Left hindlimb (tissue), 1 donor: ENCODE results near the gene ZSWIM1.

Source experiments
- DNase-seq: peaks from one replicate; pipeline ENCODE4 v3.0.0-alpha.2; 2018

Gene ZSWIM1

GRCh38 chr20:45880988-45881788 is at the start of gene ZSWIM1:
ZSWIM1 (plus strand) TSS chr20:45881227; CDS start chr20:45882593, 1,366 bp downstream.
- DNase-seq = peak; percentile 99

DNA sequence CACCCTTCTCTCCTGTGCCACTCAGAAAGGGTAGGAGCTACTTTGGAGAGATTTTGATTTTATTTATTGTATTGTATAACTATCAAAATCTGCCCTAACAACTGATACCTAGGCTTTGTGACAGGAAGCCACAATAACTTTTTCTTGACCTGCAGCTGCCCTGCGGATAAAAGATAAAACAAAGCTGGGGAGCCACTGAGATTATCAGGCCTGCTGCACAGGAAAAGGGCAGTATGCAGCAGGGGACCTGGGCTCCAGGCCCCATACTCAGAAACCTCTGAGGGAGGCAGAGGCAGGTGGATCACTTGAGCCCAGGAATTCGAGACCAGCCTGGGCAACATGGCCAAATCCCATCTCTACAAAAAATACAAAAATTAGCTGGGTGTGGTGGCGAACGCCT is 48.4 kb upstream of the ZSWIM1 start:
- DNase-seq = no peak

- peak; percentile 91 for DNase-seq
These were observed 47.8 kb upstream of the ZSWIM1 start, which contains the start of gene SNX21 for GRCh38 chr20:45833030-45833882. SNX21 (plus strand) TSS chr20:45833799; CDS start chr20:45833920, 121 bp downstream.

DNA sequence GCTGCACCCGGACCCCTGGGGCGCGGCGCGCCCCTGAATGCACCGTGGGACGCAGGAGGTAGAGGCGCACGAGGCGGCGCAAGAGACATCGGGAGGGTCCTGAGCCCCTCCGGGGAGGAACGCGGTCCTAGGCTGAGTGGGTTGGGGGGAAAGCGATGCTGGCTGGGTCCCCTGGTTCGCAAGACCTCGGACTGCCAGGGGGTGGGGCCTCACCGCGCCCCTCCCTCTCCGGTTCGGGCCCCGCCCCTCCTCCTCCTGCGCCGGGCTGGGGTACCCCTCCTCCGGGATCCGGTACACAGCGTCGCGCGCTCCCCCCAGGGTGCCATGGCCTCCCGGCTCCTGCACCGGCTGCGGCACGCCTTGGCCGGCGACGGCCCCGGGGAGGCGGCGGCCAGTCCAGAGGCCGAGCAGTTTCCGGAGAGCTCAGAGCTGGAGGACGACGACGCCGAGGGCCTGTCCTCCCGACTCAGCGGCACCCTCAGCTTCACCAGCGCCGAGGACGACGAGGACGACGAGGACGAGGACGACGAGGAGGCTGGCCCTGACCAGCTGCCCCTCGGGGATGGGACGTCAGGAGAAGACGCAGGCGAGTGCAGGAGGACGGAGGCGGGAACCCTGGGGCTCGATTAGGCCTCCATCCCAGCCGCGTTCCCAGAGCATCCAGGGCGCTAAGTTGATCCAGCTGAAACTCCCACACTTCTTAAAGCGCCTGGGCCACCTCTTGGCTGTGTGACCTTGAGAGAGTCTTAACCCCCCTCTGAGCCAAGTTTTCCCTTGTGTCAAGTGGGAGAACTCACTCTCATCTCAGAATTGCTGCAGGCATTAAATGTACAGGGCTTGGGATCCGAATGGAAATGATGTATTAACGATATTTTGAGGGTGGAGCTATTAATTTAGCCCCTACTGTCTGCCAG is 46.9 kb upstream of the ZSWIM1 start:
- DNase-seq = peak; percentile 88

DNA sequence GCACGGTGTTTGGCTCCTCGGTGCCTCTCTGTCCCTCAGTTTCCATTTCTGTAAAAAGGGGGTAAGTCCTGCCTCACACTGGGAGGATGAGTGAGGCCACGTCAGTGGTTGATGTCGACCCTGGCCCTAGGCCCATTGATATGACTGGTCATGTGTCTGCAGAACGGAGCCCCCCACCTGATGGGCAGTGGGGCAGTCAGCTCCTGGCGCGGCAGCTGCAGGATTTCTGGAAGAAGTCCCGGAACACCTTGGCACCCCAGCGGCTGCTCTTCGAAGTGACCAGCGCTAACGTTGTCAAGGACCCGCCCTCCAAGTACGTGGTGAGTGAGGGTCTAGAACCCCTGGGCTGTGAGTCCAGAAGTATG is 46.2 kb upstream of the ZSWIM1 start:
- peak; percentile 25 for DNase-seq

- no peak for DNase-seq
These were observed 45.7 kb upstream of the ZSWIM1 start for GRCh38 chr20:45835329-45835765.

- no peak for DNase-seq
These were observed 45.2 kb upstream of the ZSWIM1 start for GRCh38 chr20:45835825-45836224.

DNA sequence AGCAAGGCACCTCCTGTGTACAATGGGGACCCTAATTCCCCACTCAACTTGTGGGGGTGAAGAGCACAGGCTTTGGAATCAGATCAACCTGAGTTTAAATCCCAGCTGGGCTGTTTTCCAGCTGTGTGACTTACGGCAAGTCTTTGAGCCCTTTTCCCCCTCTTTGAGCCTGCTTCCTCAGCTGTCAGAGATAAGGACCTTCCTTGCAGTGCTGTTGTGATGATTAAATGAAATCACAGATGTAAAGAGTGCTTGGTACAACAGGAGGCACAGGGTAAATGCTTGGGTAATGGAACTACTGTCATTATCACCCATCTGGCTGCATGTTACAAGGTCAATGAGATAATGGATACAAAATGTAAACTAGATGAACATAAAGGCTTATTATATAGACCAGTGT is 44.2 kb upstream of the ZSWIM1 start:
- no peak for DNase-seq

DNA sequence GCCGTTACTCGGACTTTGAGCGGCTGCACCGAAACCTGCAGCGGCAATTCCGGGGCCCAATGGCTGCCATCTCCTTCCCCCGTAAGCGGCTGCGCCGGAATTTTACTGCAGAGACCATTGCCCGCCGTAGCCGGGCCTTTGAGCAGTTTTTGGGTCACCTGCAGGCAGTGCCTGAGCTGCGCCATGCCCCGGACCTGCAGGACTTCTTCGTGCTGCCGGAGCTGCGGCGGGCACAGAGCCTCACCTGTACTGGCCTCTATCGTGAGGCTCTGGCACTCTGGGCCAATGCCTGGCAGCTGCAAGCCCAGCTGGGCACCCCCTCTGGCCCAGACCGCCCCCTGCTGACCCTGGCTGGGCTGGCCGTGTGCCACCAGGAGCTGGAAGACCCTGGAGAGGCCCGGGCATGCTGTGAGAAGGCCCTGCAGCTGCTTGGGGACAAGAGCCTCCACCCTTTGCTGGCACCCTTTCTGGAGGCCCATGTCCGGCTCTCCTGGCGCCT is 40.3 kb upstream of the ZSWIM1 start:
- no peak for DNase-seq

GRCh38 chr20:45841407-45842129 is 39.5 kb upstream of the ZSWIM1 start:
- DNase-seq = no peak

- DNase-seq = no peak
These were observed 38.7 kb upstream of the ZSWIM1 start for GRCh38 chr20:45842169-45842812.

DNA sequence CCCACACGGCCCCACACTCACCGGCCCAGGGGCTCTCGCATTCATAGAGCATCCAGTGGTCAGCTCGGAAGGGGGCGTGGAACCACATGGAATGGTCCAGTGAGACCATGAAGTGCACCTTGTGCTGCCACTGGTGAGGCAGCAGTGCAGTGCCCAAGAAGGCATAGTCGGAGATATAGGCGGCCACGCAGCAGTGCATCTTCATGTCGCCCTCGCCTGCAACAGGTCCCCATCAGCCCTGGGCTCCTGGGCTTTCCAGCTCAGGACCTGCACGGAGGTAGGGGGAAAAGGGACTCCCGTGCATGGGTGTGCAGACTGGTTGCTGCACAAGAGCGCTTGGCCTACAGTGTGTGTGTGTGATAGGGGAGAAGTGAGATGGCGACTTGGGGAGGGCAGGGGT is 37.5 kb upstream of the ZSWIM1 start:
- no peak for DNase-seq

DNA sequence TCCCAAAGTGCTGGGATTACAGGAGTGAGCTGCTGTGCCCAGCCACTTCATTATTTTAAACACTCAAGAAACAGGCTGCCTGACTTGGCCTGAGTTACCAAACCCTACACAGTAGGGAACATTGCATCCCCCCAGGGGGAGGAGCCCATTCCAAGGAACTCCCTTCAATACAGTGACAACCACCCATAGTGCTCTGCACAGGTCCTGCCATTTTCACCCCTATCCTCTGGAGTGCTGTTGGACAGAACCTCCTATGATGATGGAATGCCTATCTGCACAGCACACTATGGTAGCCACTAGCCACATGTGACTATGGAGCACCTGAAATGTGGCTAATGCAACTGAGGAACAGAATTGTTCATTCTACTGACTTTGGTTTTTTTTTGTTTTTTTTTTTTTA is 35.6 kb upstream of the ZSWIM1 start:
- DNase-seq = no peak

DNA sequence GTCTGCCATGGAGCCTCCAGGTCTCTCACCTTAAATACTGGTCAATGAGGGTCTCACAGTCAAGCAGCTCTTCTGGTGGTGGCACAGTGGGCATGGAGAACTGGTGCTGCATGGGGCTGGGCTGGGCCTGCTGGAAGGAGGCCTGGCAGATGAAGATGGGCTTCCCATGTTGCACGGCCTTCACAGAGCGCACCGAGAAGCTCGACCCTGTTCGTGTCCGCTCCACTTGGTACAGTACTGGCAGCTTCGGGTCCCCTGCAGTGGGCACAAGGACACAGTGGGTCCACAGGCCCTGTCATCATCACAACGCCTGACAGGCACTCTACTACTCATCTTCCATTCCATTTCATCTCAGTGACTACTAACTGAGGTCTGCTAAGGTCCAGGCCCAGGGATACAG is 32.6 kb upstream of the ZSWIM1 start:
- no peak for DNase-seq

- no peak for DNase-seq
These were observed 32.0 kb upstream of the ZSWIM1 start for GRCh38 chr20:45848969-45849582.

- no peak for DNase-seq
These were observed 30.8 kb upstream of the ZSWIM1 start for GRCh38 chr20:45850238-45850637.

DNA sequence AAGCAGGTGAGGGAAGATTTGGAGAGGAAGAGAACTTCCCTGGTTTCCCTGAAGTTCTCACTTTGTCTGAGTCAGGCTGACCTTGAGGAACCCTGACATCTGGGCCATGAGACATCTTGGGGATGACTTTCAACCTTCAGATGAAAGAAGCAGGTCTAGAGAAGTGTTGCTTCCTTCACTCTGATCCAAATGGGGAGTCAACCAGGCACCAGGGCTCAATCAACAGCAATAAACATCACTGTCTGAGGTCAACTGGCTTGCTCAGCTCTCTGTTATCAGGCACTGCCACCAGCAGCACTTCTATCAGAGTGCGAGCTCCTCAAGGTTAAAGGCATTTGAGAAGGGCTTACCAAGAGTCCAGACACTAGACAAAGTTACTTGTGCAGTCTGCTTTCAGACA is 30.1 kb upstream of the ZSWIM1 start:
- no peak for DNase-seq

- DNase-seq = no peak
These were observed 29.5 kb upstream of the ZSWIM1 start for GRCh38 chr20:45851501-45851900.

DNA sequence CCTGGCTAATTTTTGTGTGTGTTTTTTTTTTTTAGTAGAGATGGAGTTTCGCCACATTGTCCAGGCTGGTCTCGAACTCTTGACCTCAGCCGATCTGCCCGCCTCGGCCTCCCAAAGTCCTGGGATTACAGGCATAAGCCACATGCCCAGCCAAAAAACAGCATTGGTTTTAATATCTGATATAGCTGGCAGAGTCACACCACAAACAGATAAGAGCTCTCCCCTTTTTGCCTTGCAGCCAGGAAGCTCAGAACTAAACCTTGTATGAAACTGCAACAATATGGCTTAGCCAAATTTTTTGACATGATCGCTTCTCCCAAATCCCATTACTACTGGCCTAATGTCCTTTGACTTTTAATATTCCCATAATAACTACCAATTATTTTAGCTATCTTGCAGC is 28.7 kb upstream of the ZSWIM1 start:
- no peak for DNase-seq

DNA sequence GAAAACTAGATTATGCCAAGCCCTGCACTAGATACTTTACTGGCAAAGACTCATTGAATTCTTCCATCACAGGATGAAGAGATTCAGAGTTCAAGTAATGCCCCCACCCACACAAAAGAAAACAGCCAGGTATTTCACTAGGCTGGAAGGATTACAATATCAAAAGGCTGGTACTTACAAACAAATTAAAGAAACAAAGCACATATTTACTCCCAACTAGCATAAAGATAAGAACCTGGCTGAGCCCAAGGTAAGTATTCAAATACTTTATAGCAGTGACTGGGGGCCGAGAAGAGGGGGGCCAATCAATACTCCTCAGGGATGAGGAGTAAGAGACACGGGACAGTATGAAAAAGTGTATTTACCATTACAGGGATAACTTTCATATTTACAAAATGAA is 27.5 kb upstream of the ZSWIM1 start:
- DNase-seq = no peak
